Naive thymus-derived CD4-positive, alpha-beta T cell (primary cell): ENCODE measurements around the gene RIPOR1. TPM values are rescaled to one million over a fixed set of nuclear protein-coding genes. Genes with fewer than 3 reads are reported as not detected.

ENCODE experiments used
- ATAC-seq: fragments of 150-1000 bp; cut with Tn5 transposase; 2 replicates; pipeline ENCODE4 v1.10.0; 2021; ENCODE audit warnings: mild to moderate bottlenecking, moderate library complexity
- CTCF ChIA-PET: fragments of 350-600 bp; sonication (Branson Sonifier 250); formaldehyde crosslinking; loops from one replicate; lab custom pipeline; 2021; ENCODE audit warnings: antibody characterized with exemption; lab: Charles Lee
- POLR2A ChIA-PET: fragments of 350-600 bp; sonication (Branson Sonifier 250); formaldehyde crosslinking; loops from one replicate; lab custom pipeline; 2021; ENCODE audit warnings: antibody characterized with exemption, inconsistent platforms; lab: Charles Lee
- DNase-seq, 9 donors: peaks; one replicate each; pipeline versions ENCODE4 v3.0.0 to v3.0.0-alpha.2; 2020 to 2022; ENCODE audit warnings: mixed read lengths in 1 of 9
- H3K27ac ChIP-seq: one replicate; pipeline ENCODE4 v1.7.0; 2013; ENCODE audit warnings: mild to moderate bottlenecking, low read depth, low read length, moderate library complexity
- H3K27me3 ChIP-seq, 2 donors: one replicate each; pipeline ENCODE4 v1.7.0; 2013; ENCODE audit warnings: low read length in 2 of 2, mild to moderate bottlenecking in 2 of 2, moderate library complexity in 2 of 2; ENCODE audit not compliant: control insufficient read depth in 2 of 2, insufficient read depth in 2 of 2
- H3K36me3 ChIP-seq, 3 experiments: 1 replicate in 2 of 3; 2 replicates in 1 of 3; pipeline ENCODE4 v1.7.0; 2013; ENCODE audit warnings: low read length in 3 of 3, mild to moderate bottlenecking in 3 of 3, moderate library complexity in 1 of 3; ENCODE audit not compliant: insufficient read depth in 3 of 3, control insufficient read depth in 2 of 3
- H3K4me1 ChIP-seq, 2 donors: one replicate each; pipeline ENCODE4 v1.7.0; 2013; ENCODE audit warnings: low read length in 2 of 2, mild to moderate bottlenecking in 2 of 2, moderate library complexity in 1 of 2; ENCODE audit not compliant: control insufficient read depth in 2 of 2, insufficient read depth in 2 of 2
- H3K4me3 ChIP-seq: 2 replicates; pipeline ENCODE4 v1.7.0; 2013; ENCODE audit warnings: mild to moderate bottlenecking, low read length
- H3K9me3 ChIP-seq, 3 experiments: 1 replicate in 2 of 3; 2 replicates in 1 of 3; pipeline ENCODE4 v1.7.0; 2013; ENCODE audit warnings: low read length in 3 of 3; ENCODE audit not compliant: control insufficient read depth in 2 of 3
- H3K27ac Mint-ChIP-seq, 9 donors: one replicate each; pipeline ENCODE4 v1.8.0; 2020 to 2022; ENCODE audit warnings: mixed read lengths in 9 of 9, mild to moderate bottlenecking in 8 of 9, moderate library complexity in 5 of 9, inconsistent platforms in 2 of 9
- H3K27me3 Mint-ChIP-seq, 5 donors: one replicate each; pipeline ENCODE4 v1.8.0; 2021 to 2022; ENCODE audit warnings: mixed read lengths in 5 of 5, mild to moderate bottlenecking in 1 of 5
- H3K36me3 Mint-ChIP-seq, 5 donors: one replicate each; pipeline ENCODE4 v1.8.0; 2020 to 2022; ENCODE audit warnings: mixed read lengths in 5 of 5, mild to moderate bottlenecking in 3 of 5, inconsistent platforms in 1 of 5
- H3K4me1 Mint-ChIP-seq, 7 donors: one replicate each; pipeline ENCODE4 v1.8.0; 2020 to 2022; ENCODE audit warnings: mixed read lengths in 7 of 7, mild to moderate bottlenecking in 3 of 7, inconsistent platforms in 1 of 7
- H3K4me3 Mint-ChIP-seq, 10 donors: one replicate each; pipeline ENCODE4 v1.8.0; 2020 to 2022; ENCODE audit warnings: mild to moderate bottlenecking in 10 of 10, mixed read lengths in 10 of 10, moderate library complexity in 6 of 10, inconsistent platforms in 2 of 10
- H3K9me3 Mint-ChIP-seq, 11 donors: one replicate each; pipeline ENCODE4 v1.8.0; 2020 to 2022; ENCODE audit warnings: mixed read lengths in 11 of 11, mild to moderate bottlenecking in 4 of 11, inconsistent platforms in 1 of 11, moderate library complexity in 1 of 11
- intact Hi-C, 2 donors: fragments of 100-400 bp; cut with micrococcal nuclease; formaldehyde crosslinking; loops; one replicate each; pipeline ENCODE4 v1.15.1; 2023
- polyA plus RNA-seq, 2 donors: library from polyadenylated mRNA; unstranded; fragments of 300-500 nt; fragmentation: Illumina TruSeq; gene quantifications; one replicate each; pipeline ENCODE4 v1.2.3, GENCODE V29; 2021
- total RNA-seq, 6 experiments: library from RNA in 5 of 6; stranded (reverse) in 5 of 6; gene quantifications; 1 replicate in 5 of 6; 2 replicates in 1 of 6; pipeline ENCODE4 v1.2.3 and lab custom pipeline; 2021 to 2026

Gene RIPOR1
- total and polyA plus RNA-seq, 7 experiments from 2014 or later: 2.5 to 103 (median 47.2) TPM

- ATAC-seq (peak; percentile 87), DNase-seq (peak; percentile 30 to 77 (median 63))
- intact Hi-C loops: loop anchor here in 1 of 2 donors (1.0 kb wide), 1 partner anchor 118 kb away; the partner anchor contains the start of genes ACD and PARD6A
- Histone ChIP-seq H3K36me3 (peaks cover 0 to 41% (median 0%) of the 10 kb centered on the region in 3 experiments), H3K9me3 (no peaks in the 10 kb centered on the region), H3K27ac (no peak overlapping the region), H3K27me3 (no peaks in the 10 kb centered on the region), H3K4me1 (peaks cover 15 to 23% of the 10 kb centered on the region in 2 donors), H3K4me3 (no peak overlapping the region)
- Mint-ChIP-seq H3K4me1 (peaks cover 26 to 50% (median 38%) of the 10 kb centered on the region in 7 donors), H3K9me3 (peaks cover 0 to 2% (median 0%) of the 10 kb centered on the region in 11 donors), H3K27ac (peak overlapping the region; percentile 52 to 85 (median 79)), H3K36me3 (peaks cover 0 to 32% (median 6%) of the 10 kb centered on the region in 5 donors), H3K4me3 (peak overlapping the region in 3 of 10 donors; percentile 3 to 42 (median 20)), H3K27me3 (no peaks in the 10 kb centered on the region)
- ChIA-PET CTCF (interaction anchor here (0.8 to 1.6 kb wide), 3 partner anchors 18 to 21 kb away, joined by 3 to 4 read pairs (median 4); no protein-coding TSS in a partner anchor), POLR2A (interaction anchor here (0.9 to 20.8 kb wide), 4 partner anchors 10 to 101 kb away, joined by 3 to 581 read pairs (median 69); partner anchors contain the start of genes CARMIL2 and CTCF)
Observed at GRCh38 chr16:67542464-67542863, 13.8 kb downstream of the RIPOR1 start.

- H3K9me3 Mint-ChIP-seq: peaks cover 0 to 2% (median 0%) of the 10 kb centered on the region in 11 donors
- DNase-seq (no peak), ATAC-seq (no peak)
- H3K36me3 Mint-ChIP-seq: peaks cover 0 to 34% (median 6%) of the 10 kb centered on the region in 5 donors
- Histone ChIP-seq H3K9me3 (no peaks in the 10 kb centered on the region), H3K36me3 (peaks cover 0 to 39% (median 0%) of the 10 kb centered on the region in 3 experiments), H3K4me3 (no peak overlapping the region), H3K27ac (no peak overlapping the region), H3K27me3 (no peaks in the 10 kb centered on the region), H3K4me1 (peaks cover 21 to 29% of the 10 kb centered on the region in 2 donors)
- H3K4me1 Mint-ChIP-seq: peaks cover 32 to 56% (median 44%) of the 10 kb centered on the region in 7 donors
- intact Hi-C loops: no loop called here
- peak overlapping the region in 7 of 9 donors; percentile 52 to 83 (median 71) for H3K27ac Mint-ChIP-seq
- POLR2A ChIA-PET: interaction anchor here (0.5 to 20.8 kb wide), 4 partner anchors 16 to 175 kb away, joined by 3 to 581 read pairs (median 66); partner anchors contain the start of genes ACD, CARMIL2 and CTCF
- H3K27me3 Mint-ChIP-seq: no peaks in the 10 kb centered on the region
- CTCF ChIA-PET: interaction anchor here (3.0 to 6.0 kb wide), 3 partner anchors 18 to 101 kb away, joined by 16 to 256 read pairs (median 20); partner anchors contain the start of genes CARMIL2 and CTCF
- peak overlapping the region in 1 of 10 donors; percentile 77 for H3K4me3 Mint-ChIP-seq
Observed at GRCh38 chr16:67543036-67543435, 14.4 kb downstream of the RIPOR1 start.

- peaks cover 0 to 37% (median 0%) of the 10 kb centered on the region in 3 experiments for H3K36me3 ChIP-seq
- no peaks in the 10 kb centered on the region for H3K9me3 ChIP-seq
- H3K4me3 Mint-ChIP-seq: no peak overlapping the region
- DNase-seq (no peak), ATAC-seq (no peak)
- H3K27me3 ChIP-seq: no peaks in the 10 kb centered on the region
- peaks cover 0 to 34% (median 6%) of the 10 kb centered on the region in 5 donors for H3K36me3 Mint-ChIP-seq
- H3K4me1 ChIP-seq: peaks cover 25 to 34% of the 10 kb centered on the region in 2 donors
- ChIA-PET POLR2A (interaction anchor here (0.5 to 20.8 kb wide), 5 partner anchors 15 to 175 kb away, joined by 3 to 581 read pairs (median 5); partner anchors contain the start of genes ACD, CARMIL2 and CTCF), CTCF (interaction anchor here (1.1 to 6.0 kb wide), 5 partner anchors 17 to 127 kb away, joined by 3 to 256 read pairs (median 20); partner anchors contain the start of genes C16orf86, CARMIL2, CTCF and ENKD1)
- H3K4me1 Mint-ChIP-seq: peaks cover 35 to 61% (median 48%) of the 10 kb centered on the region in 7 donors
- H3K9me3 Mint-ChIP-seq: peaks cover 0 to 2% (median 0%) of the 10 kb centered on the region in 11 donors
- H3K27me3 Mint-ChIP-seq: no peaks in the 10 kb centered on the region
- intact Hi-C loops: no loop called here
- no peak overlapping the region for H3K4me3 ChIP-seq
- no peak overlapping the region for H3K27ac ChIP-seq
- H3K27ac Mint-ChIP-seq: peak overlapping the region in 6 of 9 donors; percentile 48 to 76 (median 63)
Observed at GRCh38 chr16:67543582-67543981, 15.0 kb downstream of the RIPOR1 start.

GRCh38 chr16:67544329-67544841, 15.8 kb downstream of the RIPOR1 start:
- H3K4me3 Mint-ChIP-seq: no peak overlapping the region
- POLR2A ChIA-PET: interaction anchor here (0.6 to 20.8 kb wide), 6 partner anchors 14 to 123 kb away, joined by 3 to 581 read pairs (median 24); partner anchors contain the start of genes ACD, C16orf86, CARMIL2 and CTCF
- H3K9me3 ChIP-seq: no peaks in the 10 kb centered on the region
- peaks cover 0 to 37% (median 0%) of the 10 kb centered on the region in 3 experiments for H3K36me3 ChIP-seq
- no peak for ATAC-seq
- no peaks in the 10 kb centered on the region for H3K27me3 ChIP-seq
- intact Hi-C loops: no loop called here
- CTCF ChIA-PET: interaction anchor here (1.1 to 6.0 kb wide), 5 partner anchors 16 to 126 kb away, joined by 3 to 256 read pairs (median 20); partner anchors contain the start of genes C16orf86, CARMIL2, CTCF and ENKD1
- H3K27ac ChIP-seq: no peak overlapping the region
- no peak overlapping the region for H3K4me3 ChIP-seq
- H3K27me3 Mint-ChIP-seq: no peaks in the 10 kb centered on the region
- peaks cover 35 to 59% (median 47%) of the 10 kb centered on the region in 7 donors for H3K4me1 Mint-ChIP-seq
- H3K9me3 Mint-ChIP-seq: peaks cover 0 to 2% (median 0%) of the 10 kb centered on the region in 11 donors
- peak overlapping the region in 5 of 9 donors; percentile 54 to 83 (median 59) for H3K27ac Mint-ChIP-seq
- no peak for DNase-seq
- H3K36me3 Mint-ChIP-seq: peaks cover 0 to 27% (median 6%) of the 10 kb centered on the region in 5 donors
- peaks cover 19 to 38% of the 10 kb centered on the region in 2 donors for H3K4me1 ChIP-seq

- Mint-ChIP-seq H3K27me3 (no peaks in the 10 kb centered on the region), H3K4me1 (peaks cover 35 to 58% (median 53%) of the 10 kb centered on the region in 7 donors), H3K27ac (peak overlapping the region in 5 of 9 donors; percentile 13 to 98 (median 76)), H3K4me3 (no peak overlapping the region), H3K36me3 (peaks cover 0 to 26% (median 6%) of the 10 kb centered on the region in 5 donors), H3K9me3 (peaks cover 0 to 2% (median 0%) of the 10 kb centered on the region in 11 donors)
- H3K27ac ChIP-seq: no peak overlapping the region
- H3K9me3 ChIP-seq: no peaks in the 10 kb centered on the region
- peaks cover 19 to 38% of the 10 kb centered on the region in 2 donors for H3K4me1 ChIP-seq
- ChIA-PET CTCF (interaction anchor here (0.8 to 6.0 kb wide), 5 partner anchors 16 to 126 kb away, joined by 3 to 256 read pairs (median 20); partner anchors contain the start of genes C16orf86, CARMIL2, CTCF and ENKD1), POLR2A (interaction anchor here (0.6 to 20.8 kb wide), 7 partner anchors 14 to 123 kb away, joined by 3 to 581 read pairs (median 6); partner anchors contain the start of genes ACD, C16orf86, CARMIL2 and CTCF)
- no peaks in the 10 kb centered on the region for H3K27me3 ChIP-seq
- ATAC-seq (no peak), DNase-seq (no peak)
- intact Hi-C loops: no loop called here
- no peak overlapping the region for H3K4me3 ChIP-seq
- H3K36me3 ChIP-seq: peaks cover 0 to 31% (median 0%) of the 10 kb centered on the region in 3 experiments
Observed at GRCh38 chr16:67544844-67545664, 16.4 kb downstream of the RIPOR1 start.
